SK-N-MC (cell line): ENCODE data around the gene SNX11.

ENCODE experiments used
- EZH2 ChIP-seq: fragments of 200-600 bp; sonication (generic); IDR thresholded peaks from one replicate; pipeline ENCODE4 v1.6.1; 2017; ENCODE audit warnings: antibody characterized with exemption
- POLR2AphosphoS5 ChIP-seq: IDR thresholded peaks from 2 replicates; pipeline ENCODE4 v1.6.1; 2012; ENCODE audit warnings: mild to moderate bottlenecking, low read depth, low read length, borderline replicate concordance

- TF ChIP-seq EZH2 (no peak), POLR2AphosphoS5 (no peak)
These were observed 56.2 kb downstream of the SNX11 start for GRCh38 chr17:48163809-48164208.
